Activated T-helper 17 cell treated with anti-CD3 and anti-CD28 coated beads, Interleukin-2, amount 50 U/mL, for 72 hours (primary cell): ENCODE results near the gene CCDC7. TPM values are rescaled to one million over a fixed set of nuclear protein-coding genes. Genes with fewer than 3 reads are reported as not detected.
"Not testable (repeated sequence)": the region's sequence is repeated elsewhere in the genome, so short reads cannot be mapped to it uniquely, and the experiment has no call there.

Experiments
- ATAC-seq: fragments of 150-1000 bp; cut with Tn5 transposase; replicated peaks from 2 replicates; pipeline ENCODE4 v1.10.0; 2021; ENCODE audit warnings: mild to moderate bottlenecking, moderate library complexity
- H3K27ac Mint-ChIP-seq: one replicate; pipeline ENCODE4 v1.8.0; 2022; ENCODE audit warnings: mixed read lengths
- H3K27me3 Mint-ChIP-seq: one replicate; pipeline ENCODE4 v1.8.0; 2022; ENCODE audit warnings: mixed read lengths
- H3K36me3 Mint-ChIP-seq: one replicate; pipeline ENCODE4 v1.8.0; 2022; ENCODE audit warnings: low read depth, mild to moderate bottlenecking, mixed read lengths
- H3K4me1 Mint-ChIP-seq: one replicate; pipeline ENCODE4 v1.8.0; 2022; ENCODE audit warnings: mixed read lengths
- H3K4me3 Mint-ChIP-seq: one replicate; pipeline ENCODE4 v1.8.0; 2022; ENCODE audit warnings: mild to moderate bottlenecking, mixed read lengths
- H3K9me3 Mint-ChIP-seq: one replicate; pipeline ENCODE4 v1.8.0; 2022; ENCODE audit warnings: mixed read lengths
- total RNA-seq, 2 donors: library from RNA; stranded (reverse); gene quantifications; one replicate each; pipeline ENCODE4 v1.2.3, GENCODE V29; 2022

CCDC7 gene
- total RNA-seq, 2 donors from 2014 or later, result 14.6 to 53.7 TPM

DNA sequence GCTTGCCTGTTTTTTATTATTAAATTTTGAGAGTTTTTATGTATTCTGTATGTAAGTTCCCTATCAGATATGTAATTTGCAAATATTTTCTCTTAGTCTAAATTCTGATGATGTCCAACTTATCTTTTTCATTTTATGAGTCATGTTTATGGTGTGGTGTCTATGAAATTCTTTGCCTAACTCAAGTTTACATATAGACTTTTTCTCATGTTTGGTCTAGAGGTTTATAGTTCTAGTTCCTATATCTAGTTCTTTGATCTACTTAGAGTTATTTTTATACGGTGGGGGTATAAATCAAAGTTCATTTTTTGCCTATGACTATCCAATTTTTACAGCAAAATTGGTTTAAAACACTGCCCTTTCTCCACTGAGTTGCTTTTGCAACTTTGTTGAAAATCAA lies 26.3 kb upstream of the CCDC7 start:
- Mint-ChIP-seq H3K9me3 (peaks cover 12% of the 10 kb centered on the region), H3K4me3 (no peak overlapping the region), H3K4me1 (no peaks in the 10 kb centered on the region), H3K36me3 (no peaks in the 10 kb centered on the region), H3K27me3 (no peaks in the 10 kb centered on the region), H3K27ac (no peak overlapping the region)
- no peak for ATAC-seq

DNA sequence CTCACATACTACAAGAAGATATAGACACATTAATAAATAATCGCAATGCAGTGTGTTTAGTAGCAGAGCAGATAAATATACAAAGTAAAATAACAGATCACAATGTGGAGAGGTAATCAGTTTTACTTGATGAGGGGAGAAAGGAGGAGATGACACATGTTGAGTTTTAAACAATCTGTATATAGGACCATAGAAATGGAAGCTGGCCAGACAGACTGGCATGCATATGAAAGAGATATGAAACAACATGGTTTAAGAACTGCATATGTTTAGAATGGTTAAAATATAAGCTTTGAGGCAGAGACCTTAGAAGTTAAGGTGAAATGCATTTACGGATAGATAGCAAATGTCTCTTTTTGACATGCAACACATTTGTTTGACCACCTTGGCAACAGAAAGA lies 19.8 kb upstream of the CCDC7 start:
- Mint-ChIP-seq H3K4me3 (no peak overlapping the region), H3K27ac (no peak overlapping the region), H3K4me1 (no peaks in the 10 kb centered on the region), H3K27me3 (no peaks in the 10 kb centered on the region), H3K9me3 (peaks cover 12% of the 10 kb centered on the region), H3K36me3 (no peaks in the 10 kb centered on the region)
- ATAC-seq, result no peak

DNA sequence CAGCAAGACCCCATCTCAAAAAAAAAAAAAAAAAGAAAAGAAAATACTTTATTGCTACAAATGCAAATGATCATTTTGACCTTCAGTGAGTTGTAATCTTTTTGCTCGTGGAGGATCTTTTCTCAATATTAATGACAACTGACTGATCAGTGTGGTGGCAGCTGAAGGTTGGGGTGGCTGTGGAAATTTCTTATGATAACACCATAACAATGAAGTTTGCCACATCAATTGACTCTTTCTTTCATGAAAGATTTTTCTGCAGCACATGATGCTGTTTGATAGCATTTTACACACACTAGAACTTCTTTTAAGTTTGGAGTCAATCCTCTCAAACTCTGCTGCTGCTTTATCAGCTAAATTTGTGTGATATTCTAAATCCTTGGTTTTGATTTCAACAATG lies 12.4 kb upstream of the CCDC7 start:
- Mint-ChIP-seq H3K27ac (no peak overlapping the region), H3K36me3 (no peaks in the 10 kb centered on the region), H3K9me3 (no peaks in the 10 kb centered on the region), H3K27me3 (no peaks in the 10 kb centered on the region), H3K4me3 (no peak overlapping the region), H3K4me1 (no peaks in the 10 kb centered on the region)
- ATAC-seq, result no peak

DNA sequence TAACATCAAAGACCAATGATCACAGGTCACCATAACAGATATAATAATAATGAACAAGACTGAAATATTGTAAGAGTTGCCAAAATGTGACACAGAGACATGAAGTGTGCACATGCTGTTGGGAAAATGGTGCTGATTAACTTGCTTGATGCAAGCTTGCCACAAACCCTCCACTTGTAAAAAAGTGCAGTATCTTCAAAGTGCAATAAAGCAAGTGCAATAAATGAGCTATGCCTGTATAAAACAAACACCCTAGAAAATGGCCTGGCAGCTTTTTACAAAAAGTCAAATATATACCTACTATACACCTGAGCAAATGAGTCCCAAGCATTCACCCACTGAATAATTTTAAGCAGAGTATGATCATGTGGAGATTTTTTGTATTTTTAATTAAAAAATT lies 9.7 kb upstream of the CCDC7 start:
- Mint-ChIP-seq H3K36me3 (no peaks in the 10 kb centered on the region), H3K27me3 (no peaks in the 10 kb centered on the region), H3K9me3 (no peaks in the 10 kb centered on the region), H3K4me3 (no peak overlapping the region), H3K4me1 (no peaks in the 10 kb centered on the region), H3K27ac (no peak overlapping the region)
- no peak for ATAC-seq

DNA sequence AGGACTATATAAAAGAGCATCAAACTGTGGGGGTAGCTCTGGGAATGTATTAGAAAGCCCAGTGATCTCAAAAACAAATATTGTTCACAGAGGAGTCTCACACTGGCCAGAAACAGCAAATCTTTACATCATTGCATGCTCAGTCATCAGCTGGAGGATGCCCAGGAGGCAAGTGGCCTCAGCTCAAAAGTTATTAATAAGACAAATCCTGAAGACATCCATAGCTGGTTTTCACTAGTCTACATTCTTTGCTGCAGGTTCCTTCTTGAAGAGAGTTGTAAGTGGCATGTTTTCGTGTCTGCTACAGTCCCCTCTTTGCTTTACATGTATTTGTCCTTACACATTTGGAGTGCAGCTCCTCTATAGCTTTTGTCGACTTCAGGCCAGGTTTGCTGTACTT lies 8.6 kb upstream of the CCDC7 start:
- Mint-ChIP-seq H3K4me1 (no peaks in the 10 kb centered on the region), H3K9me3 (no peaks in the 10 kb centered on the region), H3K36me3 (no peaks in the 10 kb centered on the region)

DNA sequence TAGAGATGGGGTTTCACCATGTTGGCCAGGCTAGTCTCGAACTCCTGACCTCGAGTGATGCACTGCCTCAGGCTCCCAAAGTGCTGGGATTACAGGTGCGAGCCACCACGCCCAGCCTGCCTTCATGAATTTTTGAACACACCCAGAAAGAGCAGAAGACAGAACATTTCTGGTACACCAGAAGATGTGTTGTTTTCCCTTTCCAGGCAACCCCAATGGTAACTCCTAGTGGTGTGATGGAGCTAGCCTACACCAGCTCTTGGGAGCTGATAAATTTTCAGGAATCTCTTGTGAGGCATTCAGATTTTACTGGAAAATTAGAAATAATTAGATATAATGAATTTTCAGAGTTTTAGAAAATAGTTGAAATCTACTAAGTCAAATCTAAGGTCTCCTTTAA lies 904 bp upstream of the CCDC7 start:
- Mint-ChIP-seq H3K4me1 (peaks cover 4% of the 10 kb centered on the region), H3K9me3 (no peaks in the 10 kb centered on the region), H3K4me3 (peak overlapping the region; percentile 98), H3K36me3 (peaks cover 13% of the 10 kb centered on the region), H3K27me3 (no peaks in the 10 kb centered on the region), H3K27ac (peak overlapping the region; percentile 99)
- ATAC-seq, result no peak

More for the DNA sequence above, 8.6 kb upstream of the CCDC7 start:
- ATAC-seq, result no peak
- Mint-ChIP-seq H3K27me3 (no peaks in the 10 kb centered on the region), H3K27ac (no peak overlapping the region), H3K4me3 (no peak overlapping the region)

DNA sequence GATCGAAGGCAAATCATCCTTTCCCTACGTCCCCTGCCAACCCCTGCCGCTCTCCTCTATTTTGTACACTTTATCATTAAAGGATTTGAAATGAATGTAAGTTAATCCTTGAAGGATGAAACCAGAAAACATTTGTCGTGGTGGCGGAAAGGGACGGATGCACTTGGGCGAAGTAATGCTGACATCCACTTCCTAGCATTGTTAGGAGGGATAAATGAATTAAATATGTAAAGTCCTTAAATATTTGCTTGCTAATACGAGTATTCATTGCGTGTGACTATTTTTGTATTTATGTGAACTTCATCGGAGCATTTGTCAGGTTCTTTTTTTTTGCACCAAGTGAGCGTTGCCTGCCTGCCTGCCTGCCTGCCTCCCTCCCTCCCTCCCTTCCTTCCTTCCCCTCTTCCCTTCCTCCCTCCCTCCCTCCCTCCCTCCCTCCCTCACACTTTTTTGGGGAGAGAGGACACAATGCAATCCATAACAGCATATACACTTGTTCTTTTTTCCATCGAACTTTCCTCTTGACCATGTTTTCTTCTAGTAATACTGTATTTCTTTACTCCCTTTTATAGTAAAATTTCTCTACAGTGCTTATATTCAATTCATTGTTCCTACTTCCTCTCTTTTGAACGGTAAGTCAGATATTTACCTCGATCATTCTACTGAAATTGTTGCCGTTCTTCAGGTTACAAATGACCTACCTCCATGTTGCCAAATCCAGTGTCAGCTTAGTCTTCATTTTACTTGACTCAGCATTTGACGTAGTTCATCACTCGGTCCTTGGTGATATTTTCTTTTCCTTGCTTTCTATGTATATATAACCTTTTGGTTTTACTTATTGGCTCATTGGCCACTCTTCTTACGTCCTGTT lies 831 bp downstream of the CCDC7 start:
- peaks cover 4% of the 10 kb centered on the region for H3K4me1 Mint-ChIP-seq
- H3K9me3 Mint-ChIP-seq, result no peaks in the 10 kb centered on the region
- ATAC-seq, result no peak
- H3K27me3 Mint-ChIP-seq, result no peaks in the 10 kb centered on the region
- H3K36me3 Mint-ChIP-seq, result peaks cover 20% of the 10 kb centered on the region
- peak overlapping the region; percentile 99 for H3K27ac Mint-ChIP-seq
- peak overlapping the region; percentile 98 for H3K4me3 Mint-ChIP-seq

DNA sequence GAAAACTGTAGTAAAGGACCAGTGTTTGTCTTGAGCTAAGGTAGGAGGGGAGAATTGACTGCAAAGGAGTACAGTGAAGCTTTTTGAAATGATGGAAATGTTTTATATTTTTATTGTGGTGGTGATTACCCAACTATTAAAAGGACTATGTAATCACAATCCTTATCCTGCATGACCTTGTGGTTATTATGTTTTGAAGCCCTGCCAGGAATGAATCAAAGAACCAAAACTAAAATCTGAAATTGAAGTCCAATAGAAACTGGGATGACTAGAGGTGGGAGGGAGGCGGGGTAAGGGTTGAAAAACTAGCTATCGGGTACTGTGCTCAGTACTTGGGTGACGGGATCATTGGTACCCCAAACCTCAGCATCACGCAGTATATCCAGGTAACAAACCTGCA lies 8.2 kb downstream of the CCDC7 start:
- Mint-ChIP-seq H3K27me3 (no peaks in the 10 kb centered on the region), H3K36me3 (peaks cover 71% of the 10 kb centered on the region), H3K27ac (no peak overlapping the region), H3K4me1 (peaks cover 14% of the 10 kb centered on the region), H3K9me3 (no peaks in the 10 kb centered on the region), H3K4me3 (no peak overlapping the region)
- no peak for ATAC-seq

DNA sequence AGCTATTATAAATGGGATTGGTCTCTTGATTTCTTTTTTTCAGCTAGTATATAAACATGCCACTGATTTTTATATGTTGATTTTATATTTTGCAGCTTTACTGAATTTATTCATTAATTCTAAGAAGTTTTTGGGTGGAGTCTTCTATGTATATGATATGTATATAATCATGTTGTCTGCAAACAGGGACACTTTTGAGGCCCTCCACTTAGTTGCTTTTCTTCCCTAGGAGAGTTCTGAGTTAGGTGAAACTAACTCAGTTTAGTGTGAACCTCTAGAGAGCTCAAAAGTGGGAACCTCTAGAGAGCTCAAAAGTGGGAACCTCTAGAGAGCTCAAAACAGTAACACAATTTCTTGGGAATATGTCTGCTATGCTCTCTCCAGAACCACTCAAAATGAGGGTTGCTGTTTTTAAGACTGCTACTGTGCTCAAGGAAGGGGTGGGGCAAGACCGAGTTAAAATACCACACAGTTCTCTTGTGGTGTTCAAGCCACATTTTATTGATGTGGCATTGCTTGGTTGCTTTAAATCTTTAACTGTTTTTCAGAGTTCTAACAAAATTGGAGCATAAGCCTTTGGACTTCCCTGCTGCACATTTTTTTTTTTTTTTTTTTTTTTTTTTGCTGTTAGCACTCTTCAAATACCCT lies 13.2 kb downstream of the CCDC7 start:
- no peak overlapping the region for H3K27ac Mint-ChIP-seq
- peaks cover 30% of the 10 kb centered on the region for H3K4me1 Mint-ChIP-seq
- H3K4me3 Mint-ChIP-seq, result peak overlapping the region; percentile 30
- H3K36me3 Mint-ChIP-seq, result peaks cover 54% of the 10 kb centered on the region
- H3K27me3 Mint-ChIP-seq, result no peaks in the 10 kb centered on the region
- no peaks in the 10 kb centered on the region for H3K9me3 Mint-ChIP-seq
- ATAC-seq, result peak; percentile 89

DNA sequence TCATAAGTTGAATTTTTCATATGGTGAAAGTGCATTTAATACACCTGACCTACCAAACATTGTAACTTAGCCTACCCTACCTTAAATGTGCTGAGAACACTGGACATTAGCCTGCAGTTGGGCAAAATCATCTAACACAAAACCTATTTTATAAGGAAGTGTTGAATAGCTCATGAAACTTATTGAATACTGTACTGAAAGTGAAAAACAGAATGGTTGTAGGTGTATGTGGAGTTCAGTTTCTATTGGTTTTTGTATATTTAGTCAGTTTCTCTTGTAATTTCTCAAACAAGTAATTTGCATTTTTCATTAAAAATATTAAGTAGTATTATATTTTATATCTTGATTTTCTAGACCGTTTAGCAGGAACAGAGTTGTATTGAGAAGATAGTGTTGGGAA lies 15.3 kb downstream of the CCDC7 start:
- peaks cover 37% of the 10 kb centered on the region for H3K4me1 Mint-ChIP-seq
- no peaks in the 10 kb centered on the region for H3K27me3 Mint-ChIP-seq
- H3K36me3 Mint-ChIP-seq, result peaks cover 57% of the 10 kb centered on the region
- ATAC-seq, result peak; percentile 47
- H3K4me3 Mint-ChIP-seq, result peak overlapping the region; percentile 19
- no peak overlapping the region for H3K27ac Mint-ChIP-seq
- no peaks in the 10 kb centered on the region for H3K9me3 Mint-ChIP-seq

DNA sequence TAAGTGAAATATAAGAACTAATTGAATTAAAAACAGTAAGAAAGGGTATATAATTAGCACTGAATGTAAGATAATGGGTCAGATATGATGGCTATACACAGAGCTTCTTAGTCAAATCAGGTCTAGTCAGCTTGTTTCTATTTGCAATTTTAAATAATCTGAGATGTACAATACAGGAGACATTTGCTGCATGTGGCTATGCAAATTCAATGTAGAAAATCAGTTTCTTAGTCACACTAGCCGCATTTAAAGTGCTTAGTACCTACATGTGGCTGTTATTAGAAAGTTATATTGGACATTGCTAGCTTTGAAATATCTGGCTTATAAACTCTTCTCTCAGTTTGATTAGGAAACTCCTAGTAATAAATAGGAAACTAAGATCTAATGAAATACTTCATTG lies 25.3 kb downstream of the CCDC7 start:
- ATAC-seq, result no peak
- H3K4me1 Mint-ChIP-seq, result no peaks in the 10 kb centered on the region
- H3K36me3 Mint-ChIP-seq, result peaks cover 69% of the 10 kb centered on the region
- no peaks in the 10 kb centered on the region for H3K9me3 Mint-ChIP-seq
- H3K27me3 Mint-ChIP-seq, result no peaks in the 10 kb centered on the region
- H3K4me3 Mint-ChIP-seq, result no peak overlapping the region
- no peak overlapping the region for H3K27ac Mint-ChIP-seq

DNA sequence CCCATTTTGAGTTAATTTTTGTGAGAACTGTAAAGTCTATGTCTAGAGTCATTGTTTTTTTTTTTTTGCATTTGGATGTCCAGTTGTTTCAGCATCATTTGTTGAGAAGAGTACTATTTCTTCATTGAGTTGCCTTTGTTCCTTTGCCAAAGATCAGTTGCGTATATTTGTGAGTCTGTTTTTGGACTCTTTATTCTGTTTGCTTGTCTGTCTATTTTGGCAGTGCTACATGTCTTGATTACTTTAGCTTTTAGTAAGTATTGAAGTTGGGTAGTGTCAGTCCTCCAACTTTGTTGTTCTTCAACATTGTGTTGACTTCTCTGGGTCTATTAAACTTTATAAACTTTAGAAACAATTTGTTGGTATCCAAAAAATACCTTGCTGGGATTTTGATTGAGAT lies 31.6 kb downstream of the CCDC7 start:
- ATAC-seq, result no peak
- no peak overlapping the region for H3K27ac Mint-ChIP-seq
- H3K4me3 Mint-ChIP-seq, result no peak overlapping the region
- H3K27me3 Mint-ChIP-seq, result no peaks in the 10 kb centered on the region
- no peaks in the 10 kb centered on the region for H3K9me3 Mint-ChIP-seq
- H3K4me1 Mint-ChIP-seq, result peaks cover 6% of the 10 kb centered on the region
- H3K36me3 Mint-ChIP-seq, result peaks cover 91% of the 10 kb centered on the region

DNA sequence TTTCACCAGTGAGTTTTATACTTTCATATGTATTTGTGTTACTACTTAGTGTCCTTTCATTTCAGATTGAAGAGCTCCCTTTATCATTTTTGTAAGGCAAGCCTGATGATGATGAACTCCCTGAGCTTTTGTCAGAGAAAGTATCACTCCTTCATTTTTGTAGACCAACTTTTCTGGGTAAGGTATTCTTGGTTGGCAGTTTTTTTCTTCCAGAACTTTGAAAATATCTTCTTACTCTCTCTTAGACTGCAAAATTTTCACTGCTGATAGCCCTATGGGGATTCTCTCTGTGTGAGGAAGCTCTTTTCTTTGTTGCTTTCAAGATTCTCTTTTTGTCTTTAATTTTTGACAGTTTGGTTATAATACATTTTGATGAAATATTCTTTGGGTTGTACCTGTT lies 35.7 kb downstream of the CCDC7 start:
- no peak for ATAC-seq
- Mint-ChIP-seq H3K4me3 (no peak overlapping the region), H3K9me3 (no peaks in the 10 kb centered on the region), H3K4me1 (peaks cover 13% of the 10 kb centered on the region), H3K36me3 (peaks cover 96% of the 10 kb centered on the region), H3K27me3 (no peaks in the 10 kb centered on the region), H3K27ac (no peak overlapping the region)

DNA sequence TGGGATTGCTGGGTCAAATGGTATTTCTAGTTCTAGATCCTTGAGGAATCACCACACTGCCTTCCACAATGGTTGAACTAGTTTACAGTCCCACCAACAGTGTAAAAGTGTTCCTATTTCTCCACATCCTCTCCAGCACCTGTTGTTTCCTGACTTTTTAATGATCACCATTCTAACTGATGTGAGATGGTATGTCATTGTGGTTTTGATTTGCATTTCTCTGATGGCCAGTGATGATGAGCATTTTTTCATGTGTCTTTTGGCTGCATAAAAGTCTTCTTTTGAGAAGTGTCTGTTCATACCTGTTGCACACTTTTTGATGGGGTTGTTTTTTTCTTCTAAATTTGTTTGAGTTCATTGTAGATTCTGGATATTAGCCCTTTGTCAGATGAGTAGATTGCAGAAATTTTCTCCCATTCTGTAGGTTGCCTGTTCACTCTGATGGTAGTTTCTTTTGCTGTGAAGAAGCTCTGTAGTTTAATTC lies 37.1 kb downstream of the CCDC7 start:
- Mint-ChIP-seq H3K4me1 (peaks cover 13% of the 10 kb centered on the region), H3K36me3 (peaks cover 96% of the 10 kb centered on the region)
- H3K27ac Mint-ChIP-seq, H3K27me3 Mint-ChIP-seq, ATAC-seq, H3K9me3 Mint-ChIP-seq, H3K4me3 Mint-ChIP-seq: not testable (repeated sequence)

DNA sequence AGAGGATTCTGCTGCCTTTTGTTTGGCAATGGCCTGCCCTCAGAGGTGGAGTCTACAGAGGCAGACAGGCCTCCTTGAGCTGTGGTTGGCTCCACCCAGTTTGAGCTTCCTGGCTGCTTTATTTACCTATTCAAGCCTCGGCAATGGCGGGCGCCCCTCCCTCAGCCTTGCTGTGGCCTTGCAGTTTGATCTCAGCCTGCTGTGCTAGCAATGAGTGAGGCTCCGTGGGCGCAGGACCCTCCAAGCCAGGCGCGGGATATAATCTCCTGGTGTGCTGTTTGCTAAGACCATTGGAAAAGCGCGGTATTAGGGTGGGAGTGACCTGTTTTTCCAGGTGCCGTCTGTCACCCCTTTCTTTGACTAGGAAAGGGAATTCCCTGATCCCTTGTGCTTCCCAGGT lies 42.1 kb downstream of the CCDC7 start:
- Mint-ChIP-seq H3K4me1 (peaks cover 25% of the 10 kb centered on the region), H3K36me3 (peaks cover 91% of the 10 kb centered on the region)
- not testable (repeated sequence) for H3K27me3 Mint-ChIP-seq, H3K4me3 Mint-ChIP-seq, ATAC-seq, H3K27ac Mint-ChIP-seq, H3K9me3 Mint-ChIP-seq
